Stimulated activated CD4-positive, alpha-beta T cell treated with anti-CD3 and anti-CD28 coated beads, Interleukin-2, amount 100 ng/mL, for 48 hours (primary cell): ENCODE results near the gene XNDC1N.

ENCODE experiments used
- DNase-seq, 2 donors: peaks; one replicate each; pipeline ENCODE4 v3.0.0-alpha.2; 2020

XNDC1N gene

GRCh38 chr11:71927820-71928736 lies at the start of gene XNDC1N:
TSS of gene XNDC1N (minus strand) at chr11:71928594. CDS start at chr11:71923353, 5,241 bp downstream.
- DNase-seq, result peak; percentile 54 to 56

- peak; percentile 41 to 53 for DNase-seq
These were observed 49.5 kb upstream of the XNDC1N start for GRCh38 chr11:71977743-71978418.

DNA sequence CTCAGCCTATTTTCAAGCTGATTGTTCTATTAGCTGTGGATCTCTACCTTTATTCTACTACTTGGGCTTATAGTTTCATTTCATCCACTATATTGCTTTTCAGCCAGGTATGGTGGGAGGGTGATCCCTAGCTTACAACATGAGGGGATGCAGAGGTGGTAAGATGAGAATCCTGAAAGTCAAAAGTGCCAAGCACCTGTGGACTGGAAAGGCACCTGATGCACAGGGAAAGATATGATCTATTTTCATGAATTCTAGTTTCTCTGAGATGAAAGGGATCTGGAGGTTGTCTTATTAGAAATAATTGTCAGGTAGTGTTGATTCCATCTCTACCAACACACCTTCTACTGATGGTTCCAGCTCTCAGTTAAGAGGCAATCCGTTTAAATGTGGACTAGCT lies 48.7 kb upstream of the XNDC1N start:
- DNase-seq, result no peak

DNA sequence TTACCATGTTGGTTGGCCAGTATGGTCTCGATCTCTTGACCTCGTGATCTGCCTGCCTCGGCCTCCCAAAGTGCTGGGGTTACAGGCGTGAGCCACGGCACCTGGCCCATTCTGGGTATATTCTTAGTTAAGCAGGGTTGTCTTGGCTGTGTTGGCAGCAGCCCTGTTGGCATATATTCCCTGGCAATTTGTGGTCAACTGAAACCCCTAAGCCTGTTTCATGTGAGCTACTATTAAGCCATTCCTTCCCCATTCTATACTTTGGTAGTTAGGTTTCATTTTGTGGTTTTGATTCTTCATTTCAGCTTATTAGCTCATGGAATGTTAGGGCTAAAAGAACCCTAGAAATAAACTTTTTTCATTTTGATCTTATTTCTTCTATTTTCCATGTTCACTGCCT lies 48.2 kb upstream of the XNDC1N start:
- DNase-seq, result no peak

- no peak for DNase-seq
These were observed 43.3 kb upstream of the XNDC1N start for GRCh38 chr11:71971680-71972079.

DNA sequence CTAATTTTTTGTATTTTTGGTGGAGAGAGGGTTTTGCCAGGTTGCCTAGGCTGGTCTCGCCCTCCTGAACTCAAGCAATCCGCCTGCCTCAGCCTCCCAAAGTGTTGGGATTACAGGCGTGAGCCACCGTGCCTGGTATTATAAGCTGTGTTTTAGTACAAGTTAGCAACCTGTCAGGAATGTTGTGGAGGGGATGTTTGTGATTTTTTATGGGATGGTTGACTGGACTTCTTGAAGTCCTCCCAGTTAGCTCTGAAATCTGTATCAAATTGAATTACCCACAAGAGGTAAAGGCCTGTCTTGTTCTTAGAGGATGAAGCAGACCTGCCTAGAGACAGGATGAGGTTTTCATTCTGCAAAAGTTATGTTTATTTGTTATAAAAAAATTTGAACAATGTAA lies 36.2 kb upstream of the XNDC1N start:
- DNase-seq, result no peak

GRCh38 chr11:71963468-71963867 lies 35.1 kb upstream of the XNDC1N start:
- DNase-seq, result no peak

DNA sequence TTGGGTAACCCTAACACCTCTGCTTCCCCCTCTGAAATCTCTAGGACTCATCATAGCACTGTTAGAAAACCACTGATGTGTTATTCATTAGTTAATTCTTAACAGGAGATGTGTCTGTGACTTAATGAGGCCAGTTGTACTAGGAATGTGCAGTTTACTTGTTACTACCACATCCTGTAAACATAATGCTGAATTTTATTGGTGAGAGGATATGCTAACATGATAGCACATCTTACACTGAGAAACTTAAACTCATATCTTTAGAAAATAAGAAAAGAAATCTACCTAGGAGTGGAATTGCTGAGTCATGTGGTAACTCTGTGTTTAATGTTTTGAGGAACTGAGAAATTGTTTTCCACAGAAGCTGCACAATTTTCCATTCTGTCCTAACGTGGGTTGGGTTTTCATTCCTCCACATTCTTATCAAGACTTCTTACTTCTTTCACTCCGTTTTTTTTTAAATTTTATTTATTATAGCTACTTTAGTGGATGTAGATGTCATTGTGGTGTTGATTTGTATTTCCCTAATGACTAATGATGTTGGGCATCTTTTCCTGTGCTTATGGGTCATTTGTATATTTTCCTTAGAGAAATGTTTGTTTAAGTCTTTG lies 34.1 kb upstream of the XNDC1N start:
- DNase-seq, result no peak

- DNase-seq, result no peak
These were observed 27.6 kb upstream of the XNDC1N start for GRCh38 chr11:71955898-71956456.

GRCh38 chr11:71951741-71952310 lies 23.4 kb upstream of the XNDC1N start:
- DNase-seq, result no peak

DNA sequence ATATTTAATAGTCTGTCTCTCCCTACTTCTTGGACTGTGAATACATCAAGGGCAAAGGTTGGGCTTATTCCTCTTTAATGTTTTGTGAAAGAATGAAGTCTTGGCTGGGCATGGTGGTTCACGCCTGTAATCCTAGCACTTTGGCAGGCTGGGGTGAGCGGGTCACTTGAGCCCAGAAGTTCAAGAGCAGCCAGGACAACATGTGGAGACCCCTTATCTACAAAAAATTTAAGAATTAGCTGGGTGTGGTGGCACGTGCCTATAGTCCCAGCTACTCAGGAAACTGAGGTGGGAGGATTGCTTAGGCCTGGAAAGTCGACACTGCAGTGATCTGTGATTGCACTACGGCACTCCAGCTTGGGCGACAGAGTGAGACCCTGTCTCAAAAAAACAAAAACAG lies 20.6 kb upstream of the XNDC1N start:
- DNase-seq, result no peak

- no peak for DNase-seq
These were observed 20.1 kb upstream of the XNDC1N start for GRCh38 chr11:71948314-71949027.

DNA sequence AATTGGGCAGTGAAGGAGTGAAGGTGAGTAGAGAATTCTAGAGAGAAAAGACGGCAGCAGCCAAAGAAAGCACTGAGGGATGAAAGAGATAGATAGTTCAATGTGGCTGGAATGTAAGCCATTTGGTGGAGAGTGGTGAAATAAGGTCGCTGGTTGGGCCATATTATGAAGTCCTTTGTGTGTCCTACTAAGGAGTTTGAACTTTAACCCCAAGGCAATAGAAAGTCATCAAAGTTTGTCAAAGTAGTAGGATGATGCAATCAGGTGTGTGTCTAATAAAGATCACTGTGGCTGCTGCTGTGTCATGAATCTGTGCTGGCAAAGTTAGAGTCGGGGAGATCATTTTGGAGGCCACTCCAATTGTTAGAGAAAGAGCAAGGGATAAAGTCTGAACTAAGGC lies 19.1 kb upstream of the XNDC1N start:
- DNase-seq, result no peak

- DNase-seq, result no peak
These were observed 17.8 kb upstream of the XNDC1N start for GRCh38 chr11:71946144-71946571.

GRCh38 chr11:71940561-71941219 lies 12.3 kb upstream of the XNDC1N start:
- DNase-seq, result no peak

DNA sequence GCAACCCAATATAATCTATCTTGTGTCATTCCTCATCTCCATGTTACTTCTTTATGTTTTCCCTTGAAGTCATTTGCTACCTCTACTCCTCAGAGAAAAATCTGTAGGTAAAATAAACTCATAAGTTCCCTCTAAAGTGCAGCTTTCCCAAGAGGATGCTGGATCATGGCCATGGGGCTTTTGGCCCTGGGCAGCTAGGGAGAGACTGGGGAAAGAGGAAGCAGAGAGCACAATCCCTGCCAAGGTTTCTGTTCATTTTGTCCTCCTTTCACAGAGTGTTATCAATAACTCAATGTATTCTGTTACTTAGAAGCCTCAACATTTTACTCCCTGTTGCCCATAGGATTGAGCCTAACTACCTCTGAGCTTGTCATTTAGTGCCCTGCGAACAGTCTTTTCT lies 9.4 kb upstream of the XNDC1N start:
- DNase-seq, result no peak

DNA sequence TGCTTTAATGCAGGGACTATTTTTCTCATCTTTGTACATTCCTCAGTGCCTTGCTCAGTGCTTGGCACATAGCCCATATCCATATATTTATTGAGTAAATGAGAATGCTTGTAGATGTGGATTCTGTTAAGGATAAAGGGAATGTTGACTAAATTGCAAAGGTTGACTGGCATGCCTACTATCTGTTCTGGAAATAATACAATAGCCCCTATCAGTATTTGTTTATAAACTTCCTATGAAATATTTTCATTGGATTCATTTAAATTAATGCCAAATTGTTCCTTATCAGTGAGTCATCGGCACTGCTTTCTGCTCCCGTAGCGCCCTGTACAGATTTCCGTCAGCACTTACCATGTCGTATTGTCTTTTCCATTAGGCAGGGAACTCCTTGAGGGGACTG lies 8.4 kb upstream of the XNDC1N start:
- no peak for DNase-seq

DNA sequence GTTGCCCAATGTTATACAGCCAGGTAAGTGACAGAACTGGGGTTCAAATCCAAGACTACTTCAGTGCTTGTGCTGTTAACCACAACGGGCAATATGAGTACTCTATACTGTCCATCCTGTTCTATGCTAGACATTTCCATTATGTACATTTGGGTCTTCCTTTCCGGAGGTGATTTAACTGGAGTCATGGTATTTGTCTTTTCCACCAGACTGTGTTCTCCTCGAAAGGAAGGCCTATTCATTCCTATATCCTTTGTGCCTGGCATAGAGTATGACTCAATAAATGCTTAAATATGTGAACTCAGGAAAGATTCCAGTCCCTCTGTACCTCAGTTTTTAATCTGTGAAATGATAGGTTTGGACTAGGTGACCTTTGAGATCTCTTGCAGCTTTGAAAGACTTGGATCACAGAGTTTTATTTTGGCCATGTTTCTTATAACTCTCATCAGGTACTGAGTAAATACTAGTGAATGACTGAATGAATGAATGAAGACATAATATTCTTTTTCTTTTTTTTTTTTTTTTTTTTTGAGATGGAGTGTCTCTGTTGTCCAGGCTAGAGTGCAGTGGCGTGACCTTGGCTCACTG lies 7.0 kb upstream of the XNDC1N start:
- no peak for DNase-seq

- DNase-seq, result no peak
These were observed 5.8 kb upstream of the XNDC1N start for GRCh38 chr11:71934213-71934612.

DNA sequence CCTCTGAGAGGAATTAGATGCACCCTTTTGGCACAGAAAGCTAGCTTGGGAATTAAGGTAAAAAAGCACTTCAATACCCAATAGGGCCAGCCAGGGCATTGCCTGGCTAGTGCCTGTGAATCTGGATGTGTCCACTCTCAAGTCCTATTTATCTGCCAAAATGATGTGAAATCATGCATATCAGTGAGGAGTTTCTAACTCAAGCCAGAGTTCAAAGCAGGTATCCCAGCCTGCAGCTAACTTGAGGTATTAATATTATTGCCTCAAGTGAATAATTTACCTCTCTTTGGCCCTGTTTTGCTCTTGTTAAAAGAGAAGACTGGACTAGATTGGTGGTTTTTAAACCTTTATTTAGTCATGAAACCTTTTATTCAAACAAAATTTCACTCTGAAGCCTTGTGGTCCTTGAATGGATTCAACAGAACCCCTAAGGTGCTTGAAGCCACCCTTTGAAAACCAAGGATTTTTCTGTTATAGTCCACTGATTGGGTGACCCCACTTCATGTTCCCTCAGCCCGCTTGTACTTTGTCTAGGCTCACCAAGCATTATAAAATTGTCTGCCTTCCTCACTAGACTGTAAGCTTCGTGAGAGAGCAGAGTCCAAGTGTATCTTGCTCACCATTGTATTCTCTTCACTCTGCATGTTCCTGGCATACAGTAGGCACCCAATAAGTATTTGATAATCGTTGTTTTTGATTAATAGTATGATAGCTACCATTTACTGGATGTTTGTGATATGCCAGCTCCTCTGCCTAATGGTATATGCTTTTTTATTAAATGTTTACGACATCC lies 4.9 kb upstream of the XNDC1N start:
- no peak for DNase-seq

GRCh38 chr11:71931245-71931602 lies 2.8 kb upstream of the XNDC1N start:
- no peak for DNase-seq
